SK-N-SH (cell line): ENCODE results near the gene POC1B. TPM values are rescaled to one million over a fixed set of nuclear protein-coding genes. Genes with fewer than 3 reads are reported as not detected.

ENCODE experiments used
- CTCF ChIA-PET: fragments of 300-600, 350-600 bp; formaldehyde crosslinking; extraction: SDS; loops from one replicate; lab custom pipeline; 2021; lab: Yijun Ruan, JAX
- POLR2A ChIA-PET: fragments of 350-600 bp; sonication (Branson Sonifier 250); formaldehyde crosslinking; extraction: SDS; loops from one replicate; lab custom pipeline; 2020; ENCODE audit warnings: antibody characterized with exemption, inconsistent platforms; lab: Yijun Ruan, JAX
- DNase-seq: peaks from one replicate; pipeline ENCODE4 v3.0.0; 2012
- H2AFZ ChIP-seq: fragments of 200-600 bp; sonication (generic); 2 replicates; pipeline ENCODE4 v1.8.1; 2016; ENCODE audit warnings: antibody characterized with exemption, mild to moderate bottlenecking, low read depth
- H3F3A ChIP-seq: fragments of 200-600 bp; sonication (generic); replicated peaks from 2 replicates; pipeline ENCODE3; 2016; ENCODE audit warnings: antibody characterized with exemption, mild to moderate bottlenecking; ENCODE audit not compliant: insufficient read depth
- H3K27ac ChIP-seq, 2 experiments: fragments of 200-500 bp in 1 of 2; fragments of 200-600 bp in 1 of 2; sonication (Bioruptor generic) in 1 of 2; sonication (generic), shearing (Covaris generic) in 1 of 2; 2 replicates each; pipeline versions ENCODE4 v1.5.1 to v1.6.1; 2014 to 2016; ENCODE audit warnings: low read depth in 2 of 2, inconsistent platforms in 1 of 2, low read length in 1 of 2, mild to moderate bottlenecking in 1 of 2, mixed read lengths in 1 of 2
- H3K27me3 ChIP-seq: fragments of 200-600 bp; sonication (generic), shearing (Covaris generic); 2 replicates; pipeline ENCODE4 v1.6.1; 2016; ENCODE audit warnings: mixed run types; ENCODE audit not compliant: insufficient read depth
- H3K36me3 ChIP-seq, 2 experiments: fragments of 200-500 bp in 1 of 2; fragments of 200-600 bp in 1 of 2; sonication (Bioruptor generic) in 1 of 2; sonication (generic) in 1 of 2; replicated peaks in 1 of 2; 2 replicates each; pipeline versions ENCODE3 to v1.5.1; 2014 to 2016; ENCODE audit warnings: low read length in 1 of 2, mild to moderate bottlenecking in 1 of 2; ENCODE audit not compliant: insufficient read depth in 2 of 2, control insufficient read depth in 1 of 2
- H3K4me1 ChIP-seq, 2 experiments: fragments of 200-500 bp in 1 of 2; fragments of 200-600 bp in 1 of 2; sonication (Bioruptor generic) in 1 of 2; sonication (generic), shearing (Covaris generic) in 1 of 2; 2 replicates each; pipeline versions ENCODE4 v1.5.1 to v1.6.1; 2014 to 2016; ENCODE audit warnings: low read depth in 1 of 2, low read length in 1 of 2, mixed run types in 1 of 2; ENCODE audit not compliant: insufficient read depth in 2 of 2, control insufficient read depth in 1 of 2
- H3K4me2 ChIP-seq: fragments of 200-600 bp; sonication (generic), shearing (Covaris generic); 2 replicates; pipeline ENCODE4 v1.6.1; 2017; ENCODE audit warnings: mixed run types
- H3K4me3 ChIP-seq, 2 experiments: fragments of 200-500 bp in 1 of 2; fragments of 200-600 bp in 1 of 2; sonication (Bioruptor generic) in 1 of 2; sonication (generic), shearing (Covaris generic) in 1 of 2; 2 replicates each; pipeline versions ENCODE4 v1.5.1 to v1.8.1; 2014 to 2016; ENCODE audit warnings: low read depth in 2 of 2, inconsistent platforms in 1 of 2, low read length in 1 of 2, mild to moderate bottlenecking in 1 of 2, mixed read lengths in 1 of 2, moderate library complexity in 1 of 2
- H3K79me2 ChIP-seq: fragments of 200-600 bp; sonication (generic); 2 replicates; pipeline ENCODE4 v1.8.1; 2017; ENCODE audit warnings: mild to moderate bottlenecking; ENCODE audit not compliant: insufficient read depth
- H3K9ac ChIP-seq: fragments of 200-600 bp; sonication (generic); 2 replicates; pipeline ENCODE4 v1.6.1; 2017; ENCODE audit warnings: mixed run types
- H3K9me2 ChIP-seq: fragments of 200-600 bp; sonication (generic); 2 replicates; pipeline ENCODE4 v1.6.1; 2017; ENCODE audit warnings: mixed run types
- H3K9me3 ChIP-seq: fragments of 200-600 bp; sonication (generic); 2 replicates; pipeline ENCODE4 v1.6.1; 2017; ENCODE audit warnings: mixed run types, mild to moderate bottlenecking, moderate library complexity
- H4K20me1 ChIP-seq: fragments of 200-600 bp; sonication (generic); 2 replicates; pipeline ENCODE4 v1.6.1; 2017; ENCODE audit warnings: mild to moderate bottlenecking, mixed run types; ENCODE audit not compliant: insufficient read depth
- RFX5 ChIP-seq: IDR thresholded peaks from 2 replicates; pipeline ENCODE4 v1.6.1; 2012; ENCODE audit warnings: mild to moderate bottlenecking, improper control_type of control experiment, low read length
- TAF1 ChIP-seq: IDR thresholded peaks from 2 replicates; pipeline ENCODE4 v1.6.1; 2012; ENCODE audit warnings: low read depth, mild to moderate bottlenecking, low read length, moderate library complexity, borderline replicate concordance
- TCF12 ChIP-seq: IDR thresholded peaks from 2 replicates; pipeline ENCODE4 v1.4.0; 2012
- YY1 ChIP-seq: IDR thresholded peaks from 2 replicates; pipeline ENCODE4 v1.4.0; 2012; ENCODE audit warnings: low read depth, mild to moderate bottlenecking
- WGBS: methylation state at CpG from one replicate; pipeline ENCODE4 v1.1.6; 2017; ENCODE audit warnings: low lambda C conversion rate; 5-methylcytosine and 5-hydroxymethylcytosine counted together
- polyA plus RNA-seq, 3 experiments: library from polyadenylated mRNA; depleted of rRNA; stranded (reverse); fragments of >200 nt; gene quantifications; 2 replicates each; pipeline ENCODE4 v1.2.3, GENCODE V29; 2012
- TF ChIP-seq, protein P1 (sequence below): IDR thresholded peaks from 2 replicates; pipeline ENCODE4 v1.4.0; 2012; ENCODE audit warnings: low read depth, borderline replicate concordance
- TF ChIP-seq, protein P2 (sequence below): IDR thresholded peaks from 2 replicates; pipeline ENCODE4 v1.6.1; 2012; ENCODE audit warnings: mild to moderate bottlenecking, low read depth, low read length, moderate library complexity
- TF ChIP-seq, protein P3 (sequence below): fragments of 200-600 bp; sonication (generic); IDR thresholded peaks from 2 replicates; pipeline ENCODE4 v1.6.1; 2017; ENCODE audit warnings: antibody characterized with exemption, mild to moderate bottlenecking, moderate library complexity

The POC1B gene
- polyA plus RNA-seq, 1 of the 3 experiments (the other 2 are of a cell fraction) = 4.0 TPM

DNA sequence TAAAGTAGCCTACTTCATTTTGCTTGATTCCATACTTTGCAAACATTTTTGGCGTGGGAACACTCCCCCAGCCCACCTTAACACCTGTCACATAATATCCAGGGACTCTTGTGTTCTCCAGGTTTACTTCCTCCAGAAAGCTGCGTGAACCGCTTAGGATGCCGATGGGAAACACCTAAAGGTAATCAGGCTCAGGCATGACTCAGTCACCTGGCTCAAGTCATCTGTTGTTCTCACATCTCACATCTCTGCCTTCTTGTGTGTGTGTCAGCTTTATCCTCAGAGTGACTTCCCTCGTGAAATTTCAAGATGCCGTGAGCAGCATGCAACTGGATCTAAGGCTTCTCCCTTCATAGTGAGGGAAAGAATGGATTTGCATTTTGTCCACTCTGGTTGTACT is 125.4 kb downstream of the POC1B start:
- CTCF ChIA-PET = interaction anchor here (1.4 kb wide), 1 partner anchor 20 kb away, joined by 3 read pairs; no protein-coding TSS in a partner anchor
- WGBS = 96% methylated on average over 6 of the region's 6 CpGs
- no peak for DNase-seq

DNA sequence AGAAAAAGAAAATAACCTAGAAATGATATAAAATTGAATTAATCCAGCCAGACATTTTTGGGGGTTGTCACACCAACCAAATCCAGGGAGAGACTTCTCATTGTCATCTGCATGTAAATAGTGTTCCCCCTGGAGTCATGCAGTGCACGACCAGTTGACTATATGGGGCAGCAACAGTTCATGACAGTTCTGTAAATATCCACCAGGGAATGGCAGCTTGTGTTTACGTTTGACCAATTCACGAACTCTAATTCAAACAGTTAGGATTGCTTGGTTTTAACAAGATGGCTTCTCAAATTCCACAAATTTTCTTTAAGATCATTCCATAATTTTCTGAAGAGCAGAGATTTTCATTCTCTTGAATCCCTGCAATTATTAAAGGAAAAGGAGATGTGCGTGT is 130.1 kb downstream of the POC1B start:
- H3K27ac ChIP-seq = no peak overlapping the region
- H3K27me3 ChIP-seq = no peaks in the 10 kb centered on the region
- no peak for DNase-seq
- no peaks in the 10 kb centered on the region for H3K36me3 ChIP-seq
- H2AFZ ChIP-seq = no peak overlapping the region
- no peaks in the 10 kb centered on the region for H4K20me1 ChIP-seq
- ChIA-PET CTCF (no interaction called here), POLR2A (no interaction called here)
- peaks cover 2 to 8% of the 10 kb centered on the region in 2 experiments; a peak in 2 of 4 replicates for H3K4me1 ChIP-seq
- no peaks in the 10 kb centered on the region for H3F3A ChIP-seq
- WGBS = 81% methylated on average over 4 of the region's 4 CpGs
- no peaks in the 10 kb centered on the region for H3K79me2 ChIP-seq
- no peak overlapping the region for H3K4me2 ChIP-seq
- no peaks in the 10 kb centered on the region for H3K9me2 ChIP-seq
- TF ChIP-seq, protein P1, sequence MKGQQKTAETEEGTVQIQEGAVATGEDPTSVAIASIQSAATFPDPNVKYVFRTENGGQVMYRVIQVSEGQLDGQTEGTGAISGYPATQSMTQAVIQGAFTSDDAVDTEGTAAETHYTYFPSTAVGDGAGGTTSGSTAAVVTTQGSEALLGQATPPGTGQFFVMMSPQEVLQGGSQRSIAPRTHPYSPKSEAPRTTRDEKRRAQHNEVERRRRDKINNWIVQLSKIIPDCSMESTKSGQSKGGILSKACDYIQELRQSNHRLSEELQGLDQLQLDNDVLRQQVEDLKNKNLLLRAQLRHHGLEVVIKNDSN = no peak
- TF ChIP-seq, protein P2, sequence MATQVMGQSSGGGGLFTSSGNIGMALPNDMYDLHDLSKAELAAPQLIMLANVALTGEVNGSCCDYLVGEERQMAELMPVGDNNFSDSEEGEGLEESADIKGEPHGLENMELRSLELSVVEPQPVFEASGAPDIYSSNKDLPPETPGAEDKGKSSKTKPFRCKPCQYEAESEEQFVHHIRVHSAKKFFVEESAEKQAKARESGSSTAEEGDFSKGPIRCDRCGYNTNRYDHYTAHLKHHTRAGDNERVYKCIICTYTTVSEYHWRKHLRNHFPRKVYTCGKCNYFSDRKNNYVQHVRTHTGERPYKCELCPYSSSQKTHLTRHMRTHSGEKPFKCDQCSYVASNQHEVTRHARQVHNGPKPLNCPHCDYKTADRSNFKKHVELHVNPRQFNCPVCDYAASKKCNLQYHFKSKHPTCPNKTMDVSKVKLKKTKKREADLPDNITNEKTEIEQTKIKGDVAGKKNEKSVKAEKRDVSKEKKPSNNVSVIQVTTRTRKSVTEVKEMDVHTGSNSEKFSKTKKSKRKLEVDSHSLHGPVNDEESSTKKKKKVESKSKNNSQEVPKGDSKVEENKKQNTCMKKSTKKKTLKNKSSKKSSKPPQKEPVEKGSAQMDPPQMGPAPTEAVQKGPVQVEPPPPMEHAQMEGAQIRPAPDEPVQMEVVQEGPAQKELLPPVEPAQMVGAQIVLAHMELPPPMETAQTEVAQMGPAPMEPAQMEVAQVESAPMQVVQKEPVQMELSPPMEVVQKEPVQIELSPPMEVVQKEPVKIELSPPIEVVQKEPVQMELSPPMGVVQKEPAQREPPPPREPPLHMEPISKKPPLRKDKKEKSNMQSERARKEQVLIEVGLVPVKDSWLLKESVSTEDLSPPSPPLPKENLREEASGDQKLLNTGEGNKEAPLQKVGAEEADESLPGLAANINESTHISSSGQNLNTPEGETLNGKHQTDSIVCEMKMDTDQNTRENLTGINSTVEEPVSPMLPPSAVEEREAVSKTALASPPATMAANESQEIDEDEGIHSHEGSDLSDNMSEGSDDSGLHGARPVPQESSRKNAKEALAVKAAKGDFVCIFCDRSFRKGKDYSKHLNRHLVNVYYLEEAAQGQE = no peak
- TF ChIP-seq TCF12 = no peak
- TF ChIP-seq RFX5 = no peak
- no peaks in the 10 kb centered on the region for H3K9me3 ChIP-seq
- no peak overlapping the region for H3K9ac ChIP-seq
- H3K4me3 ChIP-seq = no peak overlapping the region

More for the DNA sequence above, 125.4 kb downstream of the POC1B start:
- Histone ChIP-seq H3K79me2 (no peaks in the 10 kb centered on the region), H3K9ac (no peak overlapping the region), H3K27me3 (no peaks in the 10 kb centered on the region), H2AFZ (no peak overlapping the region), H3K36me3 (no peaks in the 10 kb centered on the region), H3K4me2 (no peak overlapping the region), H3K9me2 (no peaks in the 10 kb centered on the region), H4K20me1 (no peaks in the 10 kb centered on the region), H3K4me3 (no peak overlapping the region), H3K27ac (no peak overlapping the region), H3K4me1 (no peaks in the 10 kb centered on the region), H3K9me3 (no peaks in the 10 kb centered on the region), H3F3A (no peaks in the 10 kb centered on the region)
- TF ChIP-seq, protein P3, sequence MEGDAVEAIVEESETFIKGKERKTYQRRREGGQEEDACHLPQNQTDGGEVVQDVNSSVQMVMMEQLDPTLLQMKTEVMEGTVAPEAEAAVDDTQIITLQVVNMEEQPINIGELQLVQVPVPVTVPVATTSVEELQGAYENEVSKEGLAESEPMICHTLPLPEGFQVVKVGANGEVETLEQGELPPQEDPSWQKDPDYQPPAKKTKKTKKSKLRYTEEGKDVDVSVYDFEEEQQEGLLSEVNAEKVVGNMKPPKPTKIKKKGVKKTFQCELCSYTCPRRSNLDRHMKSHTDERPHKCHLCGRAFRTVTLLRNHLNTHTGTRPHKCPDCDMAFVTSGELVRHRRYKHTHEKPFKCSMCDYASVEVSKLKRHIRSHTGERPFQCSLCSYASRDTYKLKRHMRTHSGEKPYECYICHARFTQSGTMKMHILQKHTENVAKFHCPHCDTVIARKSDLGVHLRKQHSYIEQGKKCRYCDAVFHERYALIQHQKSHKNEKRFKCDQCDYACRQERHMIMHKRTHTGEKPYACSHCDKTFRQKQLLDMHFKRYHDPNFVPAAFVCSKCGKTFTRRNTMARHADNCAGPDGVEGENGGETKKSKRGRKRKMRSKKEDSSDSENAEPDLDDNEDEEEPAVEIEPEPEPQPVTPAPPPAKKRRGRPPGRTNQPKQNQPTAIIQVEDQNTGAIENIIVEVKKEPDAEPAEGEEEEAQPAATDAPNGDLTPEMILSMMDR = no peak
- TF ChIP-seq TAF1 (no peak), YY1 (no peak)
- POLR2A ChIA-PET = no interaction called here
